DND-41 (cell line): Measurements from ENCODE around the gene SOX13.

Source experiments
- ATAC-seq: fragments of 200-7000 bp; cut with Tn5 transposase; 3 replicates; pipeline ENCODE4 v1.9.1; 2021; ENCODE audit warnings: low read depth; ENCODE audit not compliant: insufficient read depth
- DNase-seq: peaks from one replicate; pipeline ENCODE4 v3.0.0-alpha.2; 2020
- H2AFZ ChIP-seq: 2 replicates; pipeline ENCODE4 v1.6.0; 2012; ENCODE audit warnings: low read depth, low read length
- H3K27ac ChIP-seq: 2 replicates; pipeline ENCODE4 v1.5.1; 2012; ENCODE audit warnings: low read length, inconsistent platforms
- H3K27me3 ChIP-seq: fragments of 200-600 bp; sonication (generic); 2 replicates; pipeline ENCODE4 v1.6.0; 2012; ENCODE audit warnings: low read length, mild to moderate bottlenecking, inconsistent platforms; ENCODE audit not compliant: insufficient read depth, poor library complexity
- H3K36me3 ChIP-seq: 2 replicates; pipeline ENCODE4 v1.5.1; 2012; ENCODE audit warnings: low read length, inconsistent platforms; ENCODE audit not compliant: insufficient read depth
- H3K4me1 ChIP-seq: 2 replicates; pipeline ENCODE4 v1.5.1; 2012; ENCODE audit warnings: mild to moderate bottlenecking, low read length; ENCODE audit not compliant: insufficient read depth
- H3K4me2 ChIP-seq: 2 replicates; pipeline ENCODE4 v1.6.0; 2012; ENCODE audit warnings: mild to moderate bottlenecking, moderate library complexity, low read length, inconsistent platforms; ENCODE audit not compliant: insufficient read depth
- H3K4me3 ChIP-seq, 2 experiments: fragments of 200-600 bp in 1 of 2; shearing (Covaris generic) in 1 of 2; 2 replicates each; pipeline ENCODE4 v1.5.1; 2012 to 2016; ENCODE audit warnings: inconsistent platforms in 2 of 2, low read length in 2 of 2, mild to moderate bottlenecking in 2 of 2, low read depth in 1 of 2, moderate library complexity in 1 of 2
- H3K79me2 ChIP-seq: 2 replicates; pipeline ENCODE4 v1.6.0; 2012; ENCODE audit warnings: low read length, inconsistent platforms; ENCODE audit not compliant: insufficient read depth
- H3K9ac ChIP-seq: 2 replicates; pipeline ENCODE4 v1.6.0; 2012; ENCODE audit warnings: low read depth, mild to moderate bottlenecking, inconsistent platforms, low read length, moderate library complexity
- H3K9me3 ChIP-seq: 2 replicates; pipeline ENCODE4 v1.5.1; 2012; ENCODE audit warnings: low read length, moderate library complexity, mild to moderate bottlenecking, inconsistent platforms; ENCODE audit not compliant: insufficient read depth, severe bottlenecking
- H4K20me1 ChIP-seq: 2 replicates; pipeline ENCODE4 v1.6.0; 2012; ENCODE audit warnings: low read length; ENCODE audit not compliant: insufficient read depth
- CTCF ChIP-seq: IDR thresholded peaks from 2 replicates; pipeline ENCODE4 v1.5.1; 2012; ENCODE audit warnings: borderline replicate concordance, low read length, moderate library complexity, mild to moderate bottlenecking; ENCODE audit not compliant: poor library complexity, severe bottlenecking; ENCODE audit errors: extremely low read depth
- EZH2 ChIP-seq: IDR thresholded peaks from 3 replicates; pipeline ENCODE4 v1.6.1; 2012; ENCODE audit warnings: borderline replicate concordance, low read depth, mild to moderate bottlenecking, moderate library complexity, low read length, inconsistent platforms; ENCODE audit not compliant: severe bottlenecking

Gene SOX13

DNA sequence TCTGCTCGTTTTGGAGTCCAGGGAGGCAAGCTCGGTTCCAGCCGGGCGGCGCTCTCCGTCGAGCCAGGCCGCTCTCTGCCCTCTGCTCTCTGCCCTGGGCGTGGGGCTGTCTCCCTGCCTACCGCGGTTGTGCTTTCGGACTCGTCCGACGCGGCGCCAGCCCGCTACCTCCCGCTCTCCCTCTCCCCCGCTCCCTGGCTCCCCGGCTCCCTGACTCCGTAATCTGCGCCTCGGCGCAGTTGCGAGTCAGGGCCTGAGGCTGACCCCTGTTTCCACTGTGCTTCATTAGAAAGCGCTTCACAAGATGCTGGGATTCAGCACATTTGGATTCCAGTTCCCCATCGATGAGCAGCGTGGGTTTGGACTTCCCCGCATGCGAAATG is 2.2 kb downstream of the SOX13 start:
- Histone ChIP-seq H3K79me2 (no peaks in the 10 kb centered on the region), H4K20me1 (no peaks in the 10 kb centered on the region), H3K9me3 (no peaks in the 10 kb centered on the region), H3K4me2 (no peak overlapping the region), H2AFZ (no peak overlapping the region), H3K9ac (no peak overlapping the region), H3K4me3 (no peak overlapping the region), H3K27ac (no peak overlapping the region), H3K27me3 (no peaks in the 10 kb centered on the region), H3K4me1 (no peaks in the 10 kb centered on the region), H3K36me3 (no peaks in the 10 kb centered on the region)
- DNase-seq (no peak), ATAC-seq (no peak)
- TF ChIP-seq EZH2 = no peak
- no peak for TF ChIP-seq CTCF

DNA sequence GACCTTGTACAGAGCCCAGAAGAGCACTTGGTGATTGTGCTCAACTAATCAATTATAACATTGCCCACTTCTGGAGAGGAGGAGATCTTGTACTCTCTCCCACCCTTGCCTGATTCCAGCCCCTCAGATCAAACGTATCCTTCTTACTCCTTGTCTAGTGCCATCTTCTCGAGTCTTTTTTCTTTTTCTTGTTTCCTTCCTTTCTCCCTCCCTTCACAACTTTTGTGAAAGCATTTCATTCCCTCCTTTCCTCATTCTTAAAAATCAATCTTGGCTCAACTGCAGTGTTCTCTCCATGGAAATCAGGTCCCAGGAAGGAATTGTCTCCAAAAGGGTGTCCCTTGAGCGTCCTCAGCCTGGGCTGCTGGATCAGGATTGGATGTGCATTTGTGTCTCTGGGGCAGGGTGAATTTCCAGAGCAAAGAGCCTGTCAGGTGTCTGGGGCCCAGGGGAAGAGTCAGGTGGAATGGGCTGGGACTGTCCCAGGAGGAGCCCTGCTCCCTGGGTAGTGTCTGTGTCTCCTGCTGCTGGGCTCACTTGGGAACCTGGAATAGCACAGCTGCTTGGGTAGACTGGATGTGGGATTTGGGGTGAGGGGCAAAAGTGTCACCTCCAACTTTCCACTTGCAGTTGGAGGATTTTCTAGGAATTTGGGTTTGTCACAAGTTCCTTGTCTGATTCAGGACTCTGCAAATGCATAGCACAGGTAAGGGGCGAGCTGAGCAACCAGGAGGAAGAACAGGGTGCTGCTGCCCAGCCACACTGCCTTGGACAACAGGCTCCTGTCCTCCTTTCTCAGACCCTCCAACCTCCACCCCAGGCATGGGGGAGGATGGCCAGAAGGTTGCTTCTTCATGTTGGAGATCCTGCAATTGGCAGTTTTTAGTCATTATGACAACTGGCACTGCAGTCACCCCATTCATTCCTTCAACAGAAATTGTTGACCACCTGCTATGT is 3.3 kb downstream of the SOX13 start:
- no peaks in the 10 kb centered on the region for H3K9me3 ChIP-seq
- H3K4me1 ChIP-seq = no peaks in the 10 kb centered on the region

GRCh38 chr1:204076891-204077290 is 4.0 kb downstream of the SOX13 start:
- Histone ChIP-seq H3K36me3 (no peaks in the 10 kb centered on the region), H4K20me1 (no peaks in the 10 kb centered on the region), H3K27me3 (no peaks in the 10 kb centered on the region), H3K4me1 (no peaks in the 10 kb centered on the region), H2AFZ (no peak overlapping the region), H3K4me3 (no peak overlapping the region), H3K27ac (no peak overlapping the region), H3K9ac (no peak overlapping the region), H3K9me3 (no peaks in the 10 kb centered on the region), H3K79me2 (no peaks in the 10 kb centered on the region), H3K4me2 (no peak overlapping the region)
- DNase-seq = no peak
- TF ChIP-seq EZH2 (no peak), CTCF (no peak)
- ATAC-seq = no peak

More for the DNA sequence above, 3.3 kb downstream of the SOX13 start:
- Histone ChIP-seq H3K36me3 (no peaks in the 10 kb centered on the region), H3K4me2 (no peak overlapping the region), H3K79me2 (no peaks in the 10 kb centered on the region), H3K4me3 (no peak overlapping the region), H2AFZ (no peak overlapping the region), H3K27me3 (no peaks in the 10 kb centered on the region), H4K20me1 (no peaks in the 10 kb centered on the region), H3K27ac (no peak overlapping the region), H3K9ac (no peak overlapping the region)
- DNase-seq (no peak), ATAC-seq (no peak)
- TF ChIP-seq CTCF (no peak), EZH2 (no peak)
